ENCODE measurements around the gene NECTIN1. TPM values are rescaled to one million over a fixed set of nuclear protein-coding genes. Genes with fewer than 3 reads are reported as not detected.

The NECTIN1 gene
- total and polyA plus RNA-seq, 2 of the 4 experiments (the other 2 are of a cell fraction), result 2.3 to 4.2 TPM

GRCh38 chr11:119737366-119738058 lies 8.5 kb upstream of the NECTIN1 start:
- DNase-seq (no peak), ATAC-seq (ENCODE audit: low read depth) (no peak)
- Histone ChIP-seq H4K91ac (ENCODE audit: insufficient read depth, low read depth, low read length) (no peak overlapping the region), H2AFZ (replicated peaks; ENCODE audit: low read length, poor library complexity) (no peak overlapping the region), H2AK9ac (replicated peaks; ENCODE audit: low read depth, low read length, poor library complexity) (peak overlapping the region; percentile 13), H2BK120ac (ENCODE audit: low read depth, low read length) (no peak overlapping the region), H3K4ac (ENCODE audit: low read depth, low read length) (no peak overlapping the region), H3K14ac (replicated peaks; ENCODE audit: low read depth, low read length) (no peak overlapping the region), H2AK5ac (ENCODE audit: low read depth, low read length) (no peak overlapping the region), H3K4me2 (ENCODE audit: low read depth, low read length) (no peak overlapping the region), H2BK15ac (ENCODE audit: low read depth, low read length) (no peak overlapping the region), H3K4me3 (ENCODE audit: insufficient read depth, low read depth, low read length) (no peak overlapping the region), H2BK5ac (ENCODE audit: low read depth, low read length, poor library complexity, severe bottlenecking) (no peak overlapping the region), H3K18ac (ENCODE audit: low read depth, low read length) (no peak overlapping the region), H4K5ac (ENCODE audit: low read depth, low read length) (no peak overlapping the region), H3K27me3 (ENCODE audit: control insufficient read depth, insufficient read depth, low read length) (peaks cover 70% of the 10 kb centered on the region), H2BK20ac (ENCODE audit: low read depth, low read length) (no peak overlapping the region), H3K56ac (ENCODE audit: extremely low read depth, insufficient read depth, low read length) (no peak overlapping the region), H4K8ac (ENCODE audit: low read depth in 2 of 2, low read length in 2 of 2) (no peak overlapping the region), H3K9ac (ENCODE audit: low read depth, low read length) (no peak overlapping the region), H4K20me1 (ENCODE audit: insufficient read depth, low read length) (no peaks in the 10 kb centered on the region), H3K36me3 (ENCODE audit: control insufficient read depth, insufficient read depth, low read length) (no peaks in the 10 kb centered on the region), H3K9me3 (ENCODE audit: control insufficient read depth, insufficient read depth, low read length) (no peaks in the 10 kb centered on the region), H3K23ac (ENCODE audit: low read depth, low read length) (no peak overlapping the region), H3K4me1 (ENCODE audit: control insufficient read depth, insufficient read depth, low read length) (no peaks in the 10 kb centered on the region; the same call in 1 of the 2 replicates), H3K9me1 (ENCODE audit: insufficient read depth, low read length) (0 out of 2 replicates have a peak, but pooled peaks cover 2% of the 10 kb centered on the region), H3K27ac (ENCODE audit: insufficient read depth, low read length) (no peak overlapping the region), H3K79me1 (ENCODE audit: low read depth in 1 of 2, low read length in 2 of 2) (no peaks in the 10 kb centered on the region)
- POLR2A ChIA-PET (ENCODE audit: unreplicated experiment), result no interaction called here
- BruUV-seq (replicated peaks), result no TSS peak
- in situ Hi-C loops (cut with MboI; ENCODE audit: low sequenced_read_pairs) (loop anchor here (10.0 kb wide), 1 partner anchor 333 kb away; no protein-coding TSS in a partner anchor), dilution Hi-C loops (cut with HindIII; ENCODE audit: low sequenced_read_pairs, unreplicated experiment) (no loop called here), intact Hi-C loops (cut with micrococcal nuclease) (no loop called here)
- CTCF ChIA-PET, result interaction anchor here (1.4 kb wide), 1 partner anchor 8 kb away, joined by 6 read pairs; the partner anchor contains the start of gene NECTIN1
- 66% methylated on average over 4 of the region's 8 CpGs; no CpG with 5 or more reads in 1 of the 2 experiments for WGBS, 2 experiments (ENCODE audit: extremely low coverage in 2 of 2, insufficient read length in 1 of 2)
- TF ChIP-seq MAZ (IDR thresholded peaks at IDR 0.05; ENCODE audit: borderline replicate concordance, low read depth, low read length) (no peak), CTCF (conservative IDR thresholded peaks at IDR 0.05; ENCODE audit: low read depth, low read length) (no peak), BHLHE40 (IDR thresholded peaks at IDR 0.05; ENCODE audit: low read depth, low read length) (no peak), ELK1 (IDR thresholded peaks at IDR 0.05; ENCODE audit: borderline replicate concordance, low read depth, low read length) (no peak), MAFK (IDR thresholded peaks at IDR 0.05; ENCODE audit: low read depth, low read length) (no peak), POLR2A (IDR thresholded peaks at IDR 0.05; ENCODE audit: low read depth, low read length) (no peak), SMC3 (IDR thresholded peaks at IDR 0.05; ENCODE audit: low read depth, low read length) (no peak), FOS (IDR thresholded peaks at IDR 0.05; ENCODE audit: low read depth, low read length) (no peak)
- TF ChIP-seq, protein P1, sequence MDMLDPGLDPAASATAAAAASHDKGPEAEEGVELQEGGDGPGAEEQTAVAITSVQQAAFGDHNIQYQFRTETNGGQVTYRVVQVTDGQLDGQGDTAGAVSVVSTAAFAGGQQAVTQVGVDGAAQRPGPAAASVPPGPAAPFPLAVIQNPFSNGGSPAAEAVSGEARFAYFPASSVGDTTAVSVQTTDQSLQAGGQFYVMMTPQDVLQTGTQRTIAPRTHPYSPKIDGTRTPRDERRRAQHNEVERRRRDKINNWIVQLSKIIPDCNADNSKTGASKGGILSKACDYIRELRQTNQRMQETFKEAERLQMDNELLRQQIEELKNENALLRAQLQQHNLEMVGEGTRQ (IDR thresholded peaks at IDR 0.05; ENCODE audit: low read depth, low read length), result no peak

All from IMR-90 (cell line).